ENCODE data around the gene CLCN4.

DNA sequence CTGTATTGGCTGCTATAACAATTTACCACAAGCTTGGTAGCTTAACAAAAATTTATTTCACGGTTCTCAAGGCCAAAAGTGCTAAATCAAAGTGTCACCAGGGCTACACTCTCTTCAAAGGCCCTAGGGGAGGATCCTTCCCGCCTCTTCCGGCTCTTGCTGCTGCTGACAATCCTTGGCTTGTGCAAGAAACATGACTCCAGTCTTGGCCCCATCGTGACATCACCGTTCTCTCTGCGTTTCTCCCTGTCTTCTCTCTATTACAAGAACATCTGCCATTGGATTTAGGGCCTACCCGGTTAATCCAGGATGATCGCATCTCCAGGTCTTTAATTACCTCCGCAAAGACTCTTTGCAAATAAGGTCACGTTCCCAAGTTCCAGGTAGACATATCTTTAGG, 10.4 kb upstream of the CLCN4 start:
- TF ChIP-seq, protein P1, sequence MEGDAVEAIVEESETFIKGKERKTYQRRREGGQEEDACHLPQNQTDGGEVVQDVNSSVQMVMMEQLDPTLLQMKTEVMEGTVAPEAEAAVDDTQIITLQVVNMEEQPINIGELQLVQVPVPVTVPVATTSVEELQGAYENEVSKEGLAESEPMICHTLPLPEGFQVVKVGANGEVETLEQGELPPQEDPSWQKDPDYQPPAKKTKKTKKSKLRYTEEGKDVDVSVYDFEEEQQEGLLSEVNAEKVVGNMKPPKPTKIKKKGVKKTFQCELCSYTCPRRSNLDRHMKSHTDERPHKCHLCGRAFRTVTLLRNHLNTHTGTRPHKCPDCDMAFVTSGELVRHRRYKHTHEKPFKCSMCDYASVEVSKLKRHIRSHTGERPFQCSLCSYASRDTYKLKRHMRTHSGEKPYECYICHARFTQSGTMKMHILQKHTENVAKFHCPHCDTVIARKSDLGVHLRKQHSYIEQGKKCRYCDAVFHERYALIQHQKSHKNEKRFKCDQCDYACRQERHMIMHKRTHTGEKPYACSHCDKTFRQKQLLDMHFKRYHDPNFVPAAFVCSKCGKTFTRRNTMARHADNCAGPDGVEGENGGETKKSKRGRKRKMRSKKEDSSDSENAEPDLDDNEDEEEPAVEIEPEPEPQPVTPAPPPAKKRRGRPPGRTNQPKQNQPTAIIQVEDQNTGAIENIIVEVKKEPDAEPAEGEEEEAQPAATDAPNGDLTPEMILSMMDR (IDR thresholded peaks at IDR 0.05): no peak
- no peak for TF ChIP-seq POLR2AphosphoS5 (IDR thresholded peaks at IDR 0.05)
